Transverse colon (tissue), 4 donors: Measurements from ENCODE around the gene LDLRAD4. TPM values are rescaled to one million over a fixed set of nuclear protein-coding genes. Genes with fewer than 3 reads are reported as not detected.

Source experiments
- DNase-seq: peaks from one replicate; pipeline ENCODE4 v3.0.0-alpha.2; 2019
- H3K27ac ChIP-seq, 4 donors: fragments of 200-600 bp; sonication (generic); 2 replicates each; pipeline ENCODE4 v1.5.1; 2016 to 2018; ENCODE audit warnings: inconsistent platforms in 4 of 4
- H3K27me3 ChIP-seq: fragments of 200-600 bp; sonication (generic); 2 replicates; pipeline ENCODE4 v1.5.1; 2017; ENCODE audit warnings: inconsistent platforms
- H3K36me3 ChIP-seq, 4 donors: fragments of 200-600 bp; sonication (generic); 2 replicates each; pipeline ENCODE4 v1.5.1; 2017 to 2019; ENCODE audit warnings: inconsistent platforms in 4 of 4
- H3K4me1 ChIP-seq, 4 donors: fragments of 200-600 bp; sonication (generic); 2 replicates each; pipeline ENCODE4 v1.5.1; 2017 to 2020; ENCODE audit warnings: inconsistent platforms in 4 of 4
- H3K4me3 ChIP-seq, 4 donors: fragments of 200-600 bp; sonication (generic); 1 replicate in 1 of 4; 2 replicates in 3 of 4; pipeline versions ENCODE4 v1.5.1 to v1.6.1; 2017 to 2019; ENCODE audit warnings: inconsistent platforms in 4 of 4
- H3K9me3 ChIP-seq, 2 donors: fragments of 200-600 bp; sonication (generic); 2 replicates each; pipeline ENCODE4 v1.5.1; 2017 to 2019; ENCODE audit warnings: inconsistent platforms in 2 of 2
- EP300 ChIP-seq: sonication (generic); formaldehyde crosslinking; IDR thresholded peaks from one replicate; pipeline ENCODE4 v1.6.1; 2017; ENCODE audit warnings: antibody characterized with exemption, low read depth
- POLR2A ChIP-seq: fragments of 450-650 bp; IDR thresholded peaks from one replicate; pipeline ENCODE4 v1.6.1; 2016; ENCODE audit warnings: antibody characterized with exemption, mild to moderate bottlenecking, moderate library complexity
- POLR2AphosphoS5 ChIP-seq, 3 donors: sonication (generic); formaldehyde crosslinking; IDR thresholded peaks; one replicate each; pipeline ENCODE4 v1.6.1; 2016; ENCODE audit warnings: antibody characterized with exemption in 3 of 3
- WGBS, 2 donors: methylation state at CpG; one replicate each; pipeline ENCODE4 v1.1.5; 2018; ENCODE audit warnings: low coverage in 1 of 2; 5-methylcytosine and 5-hydroxymethylcytosine counted together
- in situ Hi-C, 4 donors: fragments of 200-750 bp; cut with MboI; loops; one replicate each; pipeline versions ENCODE4 v1.15.0 to v1.15.1; 2017; ENCODE audit warnings: low sequenced_read_pairs in 3 of 4, low pct_ligation_motif_present in 1 of 4, low pct_unique_long_range_greater_than_20kb in 1 of 4
- intact Hi-C: fragments of 100-400 bp; cut with DNase I; formaldehyde crosslinking; loops from one replicate; pipeline ENCODE4 v1.15.1; 2023; ENCODE audit warnings: low total_unique reads
- total RNA-seq, 4 donors: library from RNA; depleted of rRNA; stranded (reverse); fragments of >200 nt; gene quantifications; one replicate each; pipeline ENCODE4 v1.1.0, GENCODE V29; 2016
- TF ChIP-seq, protein P1 (sequence below), 5 experiments: fragments of 200-600 bp in 3 of 5; fragments of 450-650 bp in 2 of 5; sonication (generic) in 3 of 5; IDR thresholded peaks; 1 replicate in 2 of 5; 2 replicates in 3 of 5; pipeline ENCODE4 v1.5.1; 2016 to 2017; ENCODE audit warnings: antibody characterized with exemption in 5 of 5, inconsistent platforms in 3 of 5, mild to moderate bottlenecking in 2 of 5, moderate library complexity in 1 of 5

Gene LDLRAD4
- total RNA-seq, 4 donors from 2014 or later, result 34.8 to 277 (median 60.6) TPM

DNA sequence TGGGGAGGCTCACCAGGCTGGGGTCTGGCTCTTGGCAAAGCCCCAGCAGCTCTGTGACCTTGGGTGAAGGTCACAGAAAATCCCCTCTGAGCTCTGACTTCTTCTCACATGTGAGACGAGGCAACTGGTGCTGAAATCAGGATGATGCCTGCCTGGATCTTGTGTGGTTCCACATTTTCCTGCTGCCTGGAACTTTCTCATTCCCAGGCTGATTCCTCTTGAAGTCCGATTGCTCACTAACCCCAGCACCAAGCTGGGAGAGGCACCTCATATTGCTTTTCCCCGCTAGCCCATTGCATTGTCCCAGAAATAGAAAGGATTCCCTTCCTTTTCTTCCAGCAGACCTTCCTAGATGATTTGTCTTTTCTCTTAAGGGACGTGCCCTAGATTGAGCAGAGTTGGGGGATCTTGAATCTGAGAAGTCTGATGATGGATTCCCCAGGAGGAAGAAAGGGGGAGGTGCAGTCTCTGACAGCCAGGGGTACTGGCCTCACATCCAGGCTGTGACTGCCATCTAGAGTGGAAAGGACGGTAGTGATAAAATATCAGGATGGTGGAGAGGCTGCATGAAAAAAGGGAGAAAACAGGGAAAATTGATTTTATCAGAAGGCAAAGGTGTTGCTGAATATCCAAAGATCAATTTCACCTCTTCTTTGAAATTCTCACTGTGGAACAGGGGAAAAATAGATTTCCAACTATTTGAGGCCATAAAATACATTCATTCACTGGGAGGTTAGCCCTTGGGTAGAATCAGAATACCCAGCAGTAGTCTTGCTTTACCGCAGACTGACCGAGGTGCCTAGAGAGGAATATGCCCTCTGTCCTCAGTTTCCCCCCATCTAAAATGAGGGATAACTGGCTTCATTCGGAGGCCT is 411.5 kb downstream of the LDLRAD4 start:
- no peaks in the 10 kb centered on the region for H3K9me3 ChIP-seq
- peak; percentile 49 for DNase-seq
- WGBS, 2 donors, result 37 to 50% methylated on average over 6 to 8 of the region's 8 CpGs
- in situ Hi-C loops, result loop anchor here in 3 of 4 donors (25.0 kb wide), 2 partner anchors 418 to 518 kb away; partner anchors contain the start of gene LDLRAD4 (in 2 of the 3)
- H3K4me3 ChIP-seq, result no peak overlapping the region
- TF ChIP-seq POLR2AphosphoS5 (IDR thresholded peaks at IDR 0.05), result no peak
- TF ChIP-seq EP300, result no peak
- TF ChIP-seq, protein P1, sequence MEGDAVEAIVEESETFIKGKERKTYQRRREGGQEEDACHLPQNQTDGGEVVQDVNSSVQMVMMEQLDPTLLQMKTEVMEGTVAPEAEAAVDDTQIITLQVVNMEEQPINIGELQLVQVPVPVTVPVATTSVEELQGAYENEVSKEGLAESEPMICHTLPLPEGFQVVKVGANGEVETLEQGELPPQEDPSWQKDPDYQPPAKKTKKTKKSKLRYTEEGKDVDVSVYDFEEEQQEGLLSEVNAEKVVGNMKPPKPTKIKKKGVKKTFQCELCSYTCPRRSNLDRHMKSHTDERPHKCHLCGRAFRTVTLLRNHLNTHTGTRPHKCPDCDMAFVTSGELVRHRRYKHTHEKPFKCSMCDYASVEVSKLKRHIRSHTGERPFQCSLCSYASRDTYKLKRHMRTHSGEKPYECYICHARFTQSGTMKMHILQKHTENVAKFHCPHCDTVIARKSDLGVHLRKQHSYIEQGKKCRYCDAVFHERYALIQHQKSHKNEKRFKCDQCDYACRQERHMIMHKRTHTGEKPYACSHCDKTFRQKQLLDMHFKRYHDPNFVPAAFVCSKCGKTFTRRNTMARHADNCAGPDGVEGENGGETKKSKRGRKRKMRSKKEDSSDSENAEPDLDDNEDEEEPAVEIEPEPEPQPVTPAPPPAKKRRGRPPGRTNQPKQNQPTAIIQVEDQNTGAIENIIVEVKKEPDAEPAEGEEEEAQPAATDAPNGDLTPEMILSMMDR (IDR thresholded peaks at IDR 0.05), result peak; percentile 66 to 87 (median 78)
- no peaks in the 10 kb centered on the region for H3K27me3 ChIP-seq
- H3K4me1 ChIP-seq, result peaks cover 0 to 10% (median 1%) of the 10 kb centered on the region in 4 donors
- peak overlapping the region in 1 of 4 donors; percentile 12 for H3K27ac ChIP-seq
- no peaks in the 10 kb centered on the region for H3K36me3 ChIP-seq
- intact Hi-C loops, result loop anchor here (5.0 to 10.0 kb wide), 4 partner anchors 98 to 515 kb away; partner anchors contain the start of gene LDLRAD4

DNA sequence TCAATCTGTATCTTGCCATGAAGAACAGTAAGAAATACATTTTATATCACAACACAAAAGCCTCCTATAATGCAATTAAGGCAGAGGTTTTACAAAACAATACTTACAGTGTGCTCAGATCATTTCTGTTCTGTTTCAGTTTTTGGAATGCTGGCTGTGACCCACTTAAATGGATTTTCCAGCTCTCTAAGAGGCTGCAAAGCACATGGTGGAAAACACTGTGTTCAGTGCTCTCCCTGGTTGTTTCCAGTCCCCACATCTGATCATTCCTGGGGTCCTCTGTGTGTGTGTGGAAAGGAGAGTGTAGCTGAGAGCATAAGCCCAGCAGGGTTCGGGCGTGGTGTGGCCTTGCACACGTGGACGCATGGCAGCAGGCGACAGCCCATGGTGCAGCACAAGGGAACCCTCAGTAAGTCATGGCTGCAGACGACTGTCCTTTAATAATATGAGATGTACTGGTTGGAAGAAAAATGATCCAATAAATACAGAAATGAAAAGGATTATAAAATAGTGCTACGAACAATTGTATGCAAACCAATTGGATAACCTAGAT is 412.2 kb downstream of the LDLRAD4 start:
- no peak overlapping the region for H3K4me3 ChIP-seq
- in situ Hi-C loops, result loop anchor here in 3 of 4 donors (25.0 kb wide), 2 partner anchors 418 to 518 kb away; partner anchors contain the start of gene LDLRAD4 (in 2 of the 3)
- TF ChIP-seq POLR2AphosphoS5 (IDR thresholded peaks at IDR 0.05) (no peak), EP300 (no peak), POLR2A (no peak)
- TF ChIP-seq, protein P1 (IDR thresholded peaks at IDR 0.05), result no peak
- no peak overlapping the region for H3K27ac ChIP-seq
- intact Hi-C loops, result loop anchor here (5.0 kb wide), 1 partner anchor 413 kb away; the partner anchor contains the start of gene LDLRAD4
- H3K27me3 ChIP-seq, result no peaks in the 10 kb centered on the region
- no peaks in the 10 kb centered on the region for H3K9me3 ChIP-seq
- DNase-seq, result no peak
- no peaks in the 10 kb centered on the region for H3K36me3 ChIP-seq
- H3K4me1 ChIP-seq, result peaks cover 0 to 10% (median 1%) of the 10 kb centered on the region in 4 donors
- 60 to 91% methylated on average over 1 to 7 of the region's 7 CpGs for WGBS, 2 donors

DNA sequence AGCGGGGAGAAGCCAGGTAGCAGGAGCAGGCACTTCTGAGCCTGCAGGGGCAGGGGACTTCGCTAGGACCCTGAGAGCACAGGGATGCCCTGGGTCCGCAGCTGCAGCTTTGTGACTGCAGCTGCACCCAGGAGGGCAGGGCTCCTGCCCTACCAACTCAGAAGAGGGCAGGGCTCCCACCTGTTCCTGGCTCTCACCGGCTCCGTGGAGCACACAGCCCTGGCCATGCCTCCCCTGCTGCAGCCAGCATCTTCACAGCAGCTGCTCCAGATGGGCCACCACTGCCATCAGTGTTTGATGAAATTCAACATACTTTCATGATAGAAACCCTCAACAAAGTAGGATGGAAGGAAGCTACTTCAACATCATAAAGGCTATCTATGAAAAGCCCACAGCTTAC is 415.1 kb downstream of the LDLRAD4 start:
- H3K4me3 ChIP-seq, result no peak overlapping the region
- no peaks in the 10 kb centered on the region for H3K36me3 ChIP-seq
- H3K4me1 ChIP-seq, result peaks cover 0 to 10% (median 1%) of the 10 kb centered on the region in 4 donors
- no peak overlapping the region for H3K27ac ChIP-seq
- no peaks in the 10 kb centered on the region for H3K27me3 ChIP-seq
- no peaks in the 10 kb centered on the region for H3K9me3 ChIP-seq
- no peak for TF ChIP-seq POLR2AphosphoS5 (IDR thresholded peaks at IDR 0.05)
- TF ChIP-seq, protein P1 (IDR thresholded peaks at IDR 0.05), result no peak
- no peak for TF ChIP-seq POLR2A
- no peak for TF ChIP-seq EP300
- intact Hi-C loops (loop anchor here (5.0 kb wide), 1 partner anchor 416 kb away; the partner anchor contains the start of gene LDLRAD4), in situ Hi-C loops (loop anchor here in 3 of 4 donors (25.0 kb wide), 2 partner anchors 421 to 521 kb away; partner anchors contain the start of gene LDLRAD4 (in 2 of the 3))
- no peak for DNase-seq
- 94% methylated on average over 5 of the region's 5 CpGs; no CpG with 5 or more reads in 1 of the 2 donors for WGBS, 2 donors

DNA sequence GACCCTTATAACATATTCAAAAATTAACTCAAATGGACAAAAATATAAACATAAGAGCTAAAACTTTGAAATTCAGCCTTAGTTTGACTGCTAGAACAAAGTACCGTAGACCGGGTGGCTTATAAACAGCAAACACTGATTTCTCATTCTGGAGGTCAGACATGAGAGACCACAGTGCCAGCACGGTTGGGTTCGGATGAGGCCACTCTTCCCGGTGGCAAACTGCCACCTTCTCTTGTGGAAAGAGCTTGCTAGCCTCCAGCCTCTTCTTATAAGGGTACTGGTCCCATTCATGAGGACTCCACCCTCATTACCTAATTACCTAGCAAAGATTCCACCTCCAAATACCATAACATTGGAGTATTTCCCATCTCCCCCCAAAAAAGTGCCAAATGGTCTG is 416.5 kb downstream of the LDLRAD4 start:
- no peak for DNase-seq
- Histone ChIP-seq H3K27ac (no peak overlapping the region), H3K4me3 (no peak overlapping the region), H3K4me1 (no peaks in the 10 kb centered on the region), H3K27me3 (no peaks in the 10 kb centered on the region), H3K9me3 (no peaks in the 10 kb centered on the region), H3K36me3 (no peaks in the 10 kb centered on the region)
- TF ChIP-seq, protein P1 (IDR thresholded peaks at IDR 0.05), result no peak
- in situ Hi-C loops, result loop anchor here in 3 of 4 donors (25.0 kb wide), 2 partner anchors 423 to 523 kb away; partner anchors contain the start of gene LDLRAD4 (in 2 of the 3)
- intact Hi-C loops, result no loop called here
- 78 to 94% methylated on average over 5 of the region's 5 CpGs for WGBS, 2 donors
